Suprapubic skin (tissue), 4 donors: Measurements from ENCODE around the gene OR5AR1. TPM values are rescaled to one million over a fixed set of nuclear protein-coding genes. Genes with fewer than 3 reads are reported as not detected.

ENCODE experiments used
- DNase-seq, 2 donors: peaks; one replicate each; pipeline ENCODE4 v3.0.0-alpha.2; 2019; ENCODE audit warnings: low spot score in 2 of 2
- H3K27ac ChIP-seq: fragments of 200-600 bp; sonication (generic); one replicate; pipeline ENCODE4 v1.5.1; 2019
- H3K27me3 ChIP-seq: fragments of 200-600 bp; sonication (generic); one replicate; pipeline ENCODE4 v1.5.1; 2019
- H3K36me3 ChIP-seq: fragments of 200-600 bp; sonication (generic); one replicate; pipeline ENCODE4 v1.5.1; 2019
- H3K4me1 ChIP-seq: fragments of 200-600 bp; sonication (generic); one replicate; pipeline ENCODE4 v1.5.1; 2019
- H3K4me3 ChIP-seq: fragments of 200-600 bp; sonication (generic); one replicate; pipeline ENCODE4 v1.5.1; 2019; ENCODE audit warnings: mild to moderate bottlenecking
- H3K9me3 ChIP-seq: fragments of 200-600 bp; sonication (generic); one replicate; pipeline ENCODE4 v1.5.1; 2019
- CTCF ChIP-seq, 2 donors: fragments of 200-600 bp in 1 of 2; fragments of 450-650 bp in 1 of 2; sonication (generic) in 1 of 2; IDR thresholded peaks; one replicate each; pipeline ENCODE4 v1.5.1; 2016 to 2019; ENCODE audit warnings: antibody characterized with exemption in 2 of 2, mild to moderate bottlenecking in 1 of 2, moderate library complexity in 1 of 2
- EP300 ChIP-seq: sonication (generic); formaldehyde crosslinking; IDR thresholded peaks from one replicate; pipeline ENCODE4 v1.6.1; 2017; ENCODE audit warnings: antibody characterized with exemption
- POLR2A ChIP-seq, 2 donors: fragments of 450-650 bp; IDR thresholded peaks; one replicate each; pipeline ENCODE4 v1.6.1; 2017; ENCODE audit warnings: antibody characterized with exemption in 2 of 2, mild to moderate bottlenecking in 2 of 2, moderate library complexity in 2 of 2
- POLR2AphosphoS5 ChIP-seq, 3 donors: sonication (generic); formaldehyde crosslinking; IDR thresholded peaks; one replicate each; pipeline ENCODE4 v1.6.1; 2017; ENCODE audit warnings: antibody characterized with exemption in 3 of 3
- WGBS: methylation state at CpG from one replicate; pipeline ENCODE4 v1.1.5; 2018; 5-methylcytosine and 5-hydroxymethylcytosine counted together
- total RNA-seq, 4 donors: library from RNA; depleted of rRNA; stranded (reverse); fragments of >200 nt; gene quantifications; one replicate each; pipeline ENCODE4 v1.1.0, GENCODE V29; 2016

OR5AR1 gene
- total RNA-seq, 4 donors from 2014 or later = not detected

GRCh38 chr11:56706486-56706885 lies 43.0 kb downstream of the OR5AR1 start:
- H3K36me3 ChIP-seq = no peaks in the 10 kb centered on the region
- 89% methylated on average over 2 of the region's 2 CpGs for WGBS
- H3K27ac ChIP-seq = no peak overlapping the region
- no peaks in the 10 kb centered on the region for H3K9me3 ChIP-seq
- DNase-seq = no peak
- no peaks in the 10 kb centered on the region for H3K4me1 ChIP-seq
- H3K4me3 ChIP-seq = no peak overlapping the region
- no peak for TF ChIP-seq POLR2A (IDR thresholded peaks at IDR 0.05)
- TF ChIP-seq POLR2AphosphoS5 (IDR thresholded peaks at IDR 0.05) = no peak
- TF ChIP-seq EP300 = no peak
- H3K27me3 ChIP-seq = no peaks in the 10 kb centered on the region

- H3K4me3 ChIP-seq = no peak overlapping the region
- DNase-seq = no peak
- H3K27ac ChIP-seq = no peak overlapping the region
- H3K27me3 ChIP-seq = no peaks in the 10 kb centered on the region
- no peaks in the 10 kb centered on the region for H3K9me3 ChIP-seq
- no peak for TF ChIP-seq EP300
- no peak for TF ChIP-seq CTCF (IDR thresholded peaks at IDR 0.05)
- no peak for TF ChIP-seq POLR2A (IDR thresholded peaks at IDR 0.05)
- no peaks in the 10 kb centered on the region for H3K4me1 ChIP-seq
- 55% methylated on average over 2 of the region's 2 CpGs for WGBS
- no peaks in the 10 kb centered on the region for H3K36me3 ChIP-seq
Measured at GRCh38 chr11:56714206-56714605, 50.7 kb downstream of the OR5AR1 start.

Other genes with a start within 250 kb of the OR5AR1 start
- not detected for gene OR5M3, start 190.3 kb upstream of the OR5AR1 start, total RNA-seq
- gene OR5M8, start 172.3 kb upstream of the OR5AR1 start, total RNA-seq = not detected
- not detected for gene OR5M11, start 120.4 kb upstream of the OR5AR1 start, total RNA-seq
- gene OR5M10, start 86.0 kb upstream of the OR5AR1 start, total RNA-seq = not detected
- not detected for gene OR5M1, start 48.8 kb upstream of the OR5AR1 start, total RNA-seq
- gene OR5AP2, start 21.2 kb upstream of the OR5AR1 start, total RNA-seq = not detected
- not detected for gene OR9G1, start 35.4 kb downstream of the OR5AR1 start, total RNA-seq
- not detected for gene OR9G4, start 85.0 kb downstream of the OR5AR1 start, total RNA-seq